Measurements from ENCODE around the gene PRR16.

GRCh38 chr5:120632430-120632829, 168.3 kb downstream of the PRR16 start:
- TF ChIP-seq, protein P1, sequence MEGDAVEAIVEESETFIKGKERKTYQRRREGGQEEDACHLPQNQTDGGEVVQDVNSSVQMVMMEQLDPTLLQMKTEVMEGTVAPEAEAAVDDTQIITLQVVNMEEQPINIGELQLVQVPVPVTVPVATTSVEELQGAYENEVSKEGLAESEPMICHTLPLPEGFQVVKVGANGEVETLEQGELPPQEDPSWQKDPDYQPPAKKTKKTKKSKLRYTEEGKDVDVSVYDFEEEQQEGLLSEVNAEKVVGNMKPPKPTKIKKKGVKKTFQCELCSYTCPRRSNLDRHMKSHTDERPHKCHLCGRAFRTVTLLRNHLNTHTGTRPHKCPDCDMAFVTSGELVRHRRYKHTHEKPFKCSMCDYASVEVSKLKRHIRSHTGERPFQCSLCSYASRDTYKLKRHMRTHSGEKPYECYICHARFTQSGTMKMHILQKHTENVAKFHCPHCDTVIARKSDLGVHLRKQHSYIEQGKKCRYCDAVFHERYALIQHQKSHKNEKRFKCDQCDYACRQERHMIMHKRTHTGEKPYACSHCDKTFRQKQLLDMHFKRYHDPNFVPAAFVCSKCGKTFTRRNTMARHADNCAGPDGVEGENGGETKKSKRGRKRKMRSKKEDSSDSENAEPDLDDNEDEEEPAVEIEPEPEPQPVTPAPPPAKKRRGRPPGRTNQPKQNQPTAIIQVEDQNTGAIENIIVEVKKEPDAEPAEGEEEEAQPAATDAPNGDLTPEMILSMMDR (IDR thresholded peaks at IDR 0.05) = no peak
- no peak for TF ChIP-seq POLR2A (IDR thresholded peaks at IDR 0.05)

Data from lower leg skin (tissue), 3 donors.